GM21381 (cell line): ENCODE measurements around the gene DISP3.

Experiments
- ATAC-seq: cut with Tn5 transposase; IDR thresholded peaks from one replicate; pipeline ENCODE4 v1.9.1; 2021; ENCODE audit warnings: mild to moderate bottlenecking, moderate library complexity; ENCODE audit not compliant: unreplicated experiment

Gene DISP3

GRCh38 chr1:11461531-11462137 is 17.3 kb upstream of the DISP3 start:
- no peak for ATAC-seq

- ATAC-seq = no peak
Measured at GRCh38 chr1:11462224-11462923, 16.6 kb upstream of the DISP3 start.

DNA sequence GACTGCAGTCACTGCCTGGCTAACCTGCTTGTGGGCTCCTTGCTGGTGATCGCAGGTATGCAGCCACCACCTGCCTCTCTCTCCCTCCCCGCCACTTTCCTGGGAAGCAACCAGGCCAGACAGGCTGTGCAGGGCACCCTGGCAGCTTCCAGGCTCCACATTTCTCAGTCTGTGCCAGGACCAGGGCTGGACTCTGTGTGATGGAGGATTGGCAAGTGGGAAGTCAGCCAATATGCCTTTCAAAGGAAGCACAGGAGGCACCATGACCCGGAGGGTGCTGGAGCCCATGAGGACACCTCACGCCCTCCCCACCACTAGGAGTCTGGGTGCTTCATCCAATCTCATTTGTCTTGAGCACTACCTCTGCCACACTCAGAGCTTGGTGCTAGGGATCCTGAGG is 15.8 kb upstream of the DISP3 start:
- ATAC-seq = no peak

- ATAC-seq = no peak
Measured at GRCh38 chr1:11465307-11465706, 13.6 kb upstream of the DISP3 start.

DNA sequence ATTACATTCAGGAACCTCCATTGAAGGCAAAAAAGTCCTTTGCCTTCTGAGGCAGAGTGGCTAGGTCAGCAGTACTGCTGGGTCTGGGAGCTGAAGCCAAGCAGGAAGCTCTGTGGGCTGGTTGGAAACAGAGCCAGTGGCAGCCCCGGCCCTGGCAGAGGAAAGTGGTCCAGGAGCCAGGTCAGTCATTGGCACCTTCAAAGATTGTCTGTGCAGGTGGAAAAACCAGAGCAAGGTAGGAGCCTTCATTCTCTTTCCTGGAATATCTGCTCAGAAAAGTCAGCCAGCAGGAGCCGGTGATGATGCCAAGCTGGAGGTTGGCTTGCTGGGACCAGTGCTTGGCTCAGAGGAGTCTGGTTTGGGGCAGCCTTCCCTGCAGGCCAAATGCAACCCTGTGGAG is 12.5 kb upstream of the DISP3 start:
- no peak for ATAC-seq

DNA sequence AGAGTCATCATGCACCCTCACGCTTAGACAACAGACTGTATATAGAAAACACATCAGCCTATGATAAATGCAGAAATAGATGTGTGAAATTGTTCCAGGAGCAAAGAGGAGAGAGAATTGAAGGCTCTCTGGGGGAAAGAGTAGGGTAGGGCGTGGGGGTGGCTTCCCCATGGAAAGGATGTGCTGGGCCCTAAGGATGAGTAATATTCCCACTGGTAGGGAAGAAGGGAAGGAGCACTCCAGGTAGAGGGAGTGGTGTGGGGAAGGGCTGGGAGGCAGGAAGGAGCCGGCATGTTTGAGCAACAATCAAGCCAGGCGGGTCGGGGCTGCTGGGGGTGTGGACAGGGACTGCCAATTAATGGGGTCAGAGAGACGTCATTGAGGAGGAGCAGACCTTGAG is 10.1 kb upstream of the DISP3 start:
- ATAC-seq = no peak

GRCh38 chr1:11470912-11471311 is 8.0 kb upstream of the DISP3 start:
- ATAC-seq = no peak

DNA sequence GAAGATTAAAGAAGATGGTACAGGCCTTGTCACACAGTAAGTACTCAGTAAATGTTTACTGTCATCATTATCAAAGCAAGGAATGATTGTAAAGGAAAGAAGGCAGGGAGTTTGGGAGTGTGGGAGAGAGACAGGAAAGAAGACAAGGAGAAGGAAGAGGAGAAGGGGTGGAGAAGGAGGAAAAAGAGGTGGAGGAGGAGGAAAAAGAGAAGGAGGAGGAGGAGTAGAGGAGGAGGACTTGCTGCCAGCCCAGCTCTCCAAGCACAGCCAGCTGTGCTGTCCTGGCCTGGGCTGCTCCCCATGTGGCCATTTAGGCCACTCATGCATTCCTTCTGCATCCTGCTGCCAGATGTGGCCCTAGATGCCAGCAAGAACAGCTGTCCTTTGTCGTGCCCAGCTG is 7.5 kb upstream of the DISP3 start:
- no peak for ATAC-seq

- no peak for ATAC-seq
Measured at GRCh38 chr1:11472284-11472683, 6.7 kb upstream of the DISP3 start.

- ATAC-seq = no peak
Measured at GRCh38 chr1:11472741-11473140, 6.2 kb upstream of the DISP3 start.

DNA sequence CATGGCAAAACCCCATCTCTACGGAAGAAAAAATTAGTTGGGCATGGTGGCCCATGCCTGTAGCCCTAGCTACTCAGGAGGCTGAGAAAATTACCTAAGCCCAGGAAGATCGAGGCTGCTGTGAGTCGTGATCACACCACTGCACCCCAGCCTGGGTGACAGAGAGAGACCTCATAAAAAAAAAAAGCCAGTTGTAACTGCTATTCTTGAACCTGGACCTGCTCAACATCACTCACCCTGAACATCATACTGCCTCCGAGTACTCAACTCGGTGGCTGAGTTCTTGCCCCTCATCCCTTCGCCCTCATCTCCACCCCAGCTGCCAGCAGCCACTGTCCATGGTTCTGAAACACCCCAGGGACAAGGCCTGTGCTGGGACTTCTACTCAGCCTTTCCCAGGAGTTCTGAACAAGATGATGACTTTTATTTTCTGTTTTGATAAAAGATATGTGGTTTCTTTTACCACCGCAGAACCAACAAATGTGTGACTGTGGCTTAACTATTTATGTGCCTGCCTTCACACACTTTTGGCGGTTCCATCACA is 5.4 kb upstream of the DISP3 start:
- ATAC-seq = no peak

GRCh38 chr1:11474826-11475225 is 4.1 kb upstream of the DISP3 start:
- no peak for ATAC-seq

DNA sequence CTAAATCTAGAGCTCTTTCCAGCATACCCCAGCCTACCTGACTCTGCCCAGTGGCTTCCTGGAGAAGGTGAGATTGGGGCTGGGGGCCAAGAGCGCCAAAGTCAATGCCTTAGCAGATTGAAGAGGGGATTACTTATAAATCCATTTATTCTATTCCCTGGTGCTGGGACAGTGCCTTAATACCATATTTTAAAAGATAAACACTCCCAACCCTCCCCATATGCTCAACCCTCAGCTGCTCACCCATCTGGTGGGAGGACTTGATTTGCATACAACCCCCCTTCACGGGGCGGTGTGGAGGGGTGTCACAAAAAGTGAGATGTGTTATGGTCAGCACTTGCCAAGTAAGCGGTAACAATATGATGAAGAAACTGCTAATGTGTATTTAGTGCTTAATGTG is 3.2 kb upstream of the DISP3 start:
- no peak for ATAC-seq

DNA sequence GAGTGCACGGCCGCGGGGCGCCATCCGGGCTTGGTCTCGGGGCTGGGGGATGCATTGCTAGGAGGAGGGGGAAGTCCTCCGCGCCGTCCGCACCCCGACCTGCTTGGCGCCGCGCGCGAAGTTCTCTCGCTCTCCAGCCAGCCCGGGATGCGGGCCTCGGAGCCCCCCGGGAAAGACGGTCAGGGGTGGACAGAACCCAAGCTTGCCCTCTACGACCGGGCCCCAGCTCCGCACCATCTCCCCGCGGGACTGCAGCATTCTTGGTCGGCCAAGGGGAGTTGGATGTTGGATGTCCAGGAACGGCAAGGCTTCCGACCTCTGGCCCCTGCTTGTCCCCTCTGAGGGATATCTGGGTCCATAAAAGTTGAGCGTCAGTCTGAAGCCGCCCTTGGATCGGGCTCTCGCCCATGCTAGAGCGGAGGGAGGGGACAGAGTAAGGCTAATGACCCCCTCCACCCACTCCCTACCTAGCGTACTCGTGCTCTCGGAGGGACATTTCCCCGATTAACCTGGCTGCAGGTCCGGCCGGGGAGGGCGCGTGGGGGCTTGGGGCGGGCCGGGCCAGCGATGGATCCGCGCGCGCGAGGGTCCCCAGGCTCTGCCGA is 522 bp downstream of the DISP3 start:
- ATAC-seq = no peak

- no peak for ATAC-seq
Measured at GRCh38 chr1:11481019-11481418, 2.1 kb downstream of the DISP3 start.

- no peak for ATAC-seq
Measured at GRCh38 chr1:11482198-11482597, 3.2 kb downstream of the DISP3 start.

DNA sequence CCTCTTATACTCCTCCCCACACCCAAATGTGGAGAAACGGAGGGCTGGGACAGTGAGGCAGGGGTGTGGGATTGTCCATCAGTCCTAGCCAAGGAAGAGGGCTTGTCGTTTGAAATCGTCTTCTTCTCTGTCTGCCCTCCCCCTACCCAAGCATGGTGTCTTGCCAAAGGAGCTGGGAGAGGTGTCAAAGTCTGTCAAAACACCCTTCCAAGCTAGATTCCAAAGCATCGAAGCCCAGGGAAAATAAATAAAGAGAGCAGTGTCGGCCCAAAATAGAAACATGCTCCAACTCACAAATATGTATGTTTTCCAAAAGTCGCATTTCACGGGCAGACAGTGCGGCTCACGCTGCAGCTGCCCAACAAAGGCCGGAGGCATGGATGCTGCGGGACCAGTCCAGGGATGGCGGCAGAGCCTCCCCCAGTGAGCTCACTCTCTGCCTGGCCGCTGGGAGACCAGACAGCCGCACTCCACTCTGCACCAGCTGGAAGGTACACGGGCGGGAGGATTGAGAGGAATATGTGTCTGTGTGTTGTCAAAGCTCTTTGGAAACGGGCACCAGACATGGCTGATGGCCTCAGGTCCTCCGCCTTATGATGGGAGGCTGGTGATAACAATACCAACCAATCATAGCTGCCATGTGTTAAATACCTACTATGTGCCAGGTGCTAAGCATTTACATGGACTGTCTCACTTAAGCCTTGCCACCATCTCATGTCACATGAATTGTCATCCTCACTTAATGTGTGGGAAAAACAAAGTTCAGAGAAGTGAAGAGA is 3.9 kb downstream of the DISP3 start:
- no peak for ATAC-seq

- ATAC-seq = no peak
Measured at GRCh38 chr1:11483581-11484320, 4.8 kb downstream of the DISP3 start.

DNA sequence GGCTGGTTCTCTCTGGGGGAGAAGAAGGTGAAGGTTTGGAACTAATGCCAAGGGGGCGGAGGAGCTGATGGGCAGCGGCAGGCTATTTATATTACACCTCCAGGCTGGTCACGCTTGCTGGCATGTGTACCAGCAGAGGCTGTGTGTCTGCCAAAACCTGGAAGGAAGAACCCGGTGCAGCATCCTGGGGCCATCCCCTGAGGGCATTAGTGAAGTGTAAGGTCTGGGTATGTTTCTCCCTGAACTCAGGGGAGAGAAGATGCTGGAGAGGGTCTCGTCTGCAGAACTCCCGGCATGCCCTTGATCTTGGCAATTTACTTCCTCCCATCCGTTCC is 5.3 kb downstream of the DISP3 start:
- ATAC-seq = no peak

- no peak for ATAC-seq
Measured at GRCh38 chr1:11485191-11485590, 6.2 kb downstream of the DISP3 start.
